OCI-LY3 (cell line): ENCODE results near the gene RTTN.

Experiments used
- H2AFZ ChIP-seq: fragments of 200-600, 300-600 bp; shearing (Covaris generic); 2 replicates; pipeline ENCODE4 v1.6.0; 2014; ENCODE audit warnings: antibody characterized with exemption, low read depth, low read length
- H3K27ac ChIP-seq: fragments of 200-600, 300-600 bp; sonication (generic); 2 replicates; pipeline ENCODE4 v1.5.1; 2014; ENCODE audit warnings: mild to moderate bottlenecking, low read length, moderate library complexity, mixed read lengths
- H3K27me3 ChIP-seq: fragments of 200-600, 300-600 bp; sonication (generic); 2 replicates; pipeline ENCODE4 v1.6.1; 2014; ENCODE audit warnings: low read depth, low read length, mixed read lengths
- H3K36me3 ChIP-seq: fragments of 200-600, 300-600 bp; sonication (generic); replicated peaks from 2 replicates; pipeline ENCODE3; 2014; ENCODE audit warnings: low read depth, low read length, mixed read lengths
- H3K4me1 ChIP-seq: fragments of 300-600, 200-600 bp; sonication (generic); 2 replicates; pipeline ENCODE4 v1.6.1; 2014; ENCODE audit warnings: low read length, mixed read lengths
- H3K4me2 ChIP-seq: fragments of 200-600, 300-600 bp; sonication (generic); 2 replicates; pipeline ENCODE4 v1.6.1; 2014; ENCODE audit warnings: low read length, mixed read lengths
- H3K4me3 ChIP-seq: fragments of 300-600, 200-600 bp; sonication (generic); 2 replicates; pipeline ENCODE4 v1.5.1; 2014; ENCODE audit warnings: antibody characterized with exemption, mild to moderate bottlenecking, low read length, moderate library complexity
- H3K79me2 ChIP-seq: fragments of 300-600, 200-600 bp; shearing (Covaris generic); 2 replicates; pipeline ENCODE4 v1.6.1; 2014; ENCODE audit warnings: mild to moderate bottlenecking, low read length, mixed read lengths
- H3K9ac ChIP-seq: fragments of 300-600, 200-600 bp; shearing (Covaris generic); 2 replicates; pipeline ENCODE4 v1.6.0; 2014; ENCODE audit warnings: mild to moderate bottlenecking, low read length, moderate library complexity
- H3K9me3 ChIP-seq: fragments of 200-600, 300-600 bp; shearing (Covaris generic); 2 replicates; pipeline ENCODE4 v1.6.1; 2014; ENCODE audit warnings: low read length, mixed read lengths; ENCODE audit not compliant: insufficient read depth
- H4K20me1 ChIP-seq: fragments of 200-600, 300-600 bp; sonication (generic); 2 replicates; pipeline ENCODE4 v1.6.1; 2016; ENCODE audit warnings: low read length, mixed read lengths; ENCODE audit not compliant: insufficient read depth
- CTCF ChIP-seq: fragments of 200-600, 300-600 bp; sonication (generic); IDR thresholded peaks from 2 replicates; pipeline ENCODE4 v1.5.1; 2014; ENCODE audit warnings: antibody characterized with exemption, low read length, low read depth
- EZH2phosphoT487 ChIP-seq: fragments of 200-600 bp; shearing (Covaris generic); IDR thresholded peaks from 2 replicates; pipeline ENCODE4 v1.6.1; 2018; ENCODE audit warnings: antibody characterized with exemption, mixed run types, low read depth

RTTN gene

GRCh38 chr18:69998523-69998987 is 206.9 kb downstream of the RTTN start:
- no peak overlapping the region for H3K9ac ChIP-seq
- no peak overlapping the region for H3K27ac ChIP-seq
- no peaks in the 10 kb centered on the region for H3K9me3 ChIP-seq
- H3K4me3 ChIP-seq: no peak overlapping the region
- no peaks in the 10 kb centered on the region for H3K79me2 ChIP-seq
- TF ChIP-seq EZH2phosphoT487: no peak
- TF ChIP-seq CTCF: no peak
- H3K27me3 ChIP-seq: no peaks in the 10 kb centered on the region
- peaks cover 69% of the 10 kb centered on the region for H3K36me3 ChIP-seq
- no peaks in the 10 kb centered on the region for H4K20me1 ChIP-seq
- no peak overlapping the region for H2AFZ ChIP-seq
- H3K4me2 ChIP-seq: no peak overlapping the region
- H3K4me1 ChIP-seq: no peaks in the 10 kb centered on the region

DNA sequence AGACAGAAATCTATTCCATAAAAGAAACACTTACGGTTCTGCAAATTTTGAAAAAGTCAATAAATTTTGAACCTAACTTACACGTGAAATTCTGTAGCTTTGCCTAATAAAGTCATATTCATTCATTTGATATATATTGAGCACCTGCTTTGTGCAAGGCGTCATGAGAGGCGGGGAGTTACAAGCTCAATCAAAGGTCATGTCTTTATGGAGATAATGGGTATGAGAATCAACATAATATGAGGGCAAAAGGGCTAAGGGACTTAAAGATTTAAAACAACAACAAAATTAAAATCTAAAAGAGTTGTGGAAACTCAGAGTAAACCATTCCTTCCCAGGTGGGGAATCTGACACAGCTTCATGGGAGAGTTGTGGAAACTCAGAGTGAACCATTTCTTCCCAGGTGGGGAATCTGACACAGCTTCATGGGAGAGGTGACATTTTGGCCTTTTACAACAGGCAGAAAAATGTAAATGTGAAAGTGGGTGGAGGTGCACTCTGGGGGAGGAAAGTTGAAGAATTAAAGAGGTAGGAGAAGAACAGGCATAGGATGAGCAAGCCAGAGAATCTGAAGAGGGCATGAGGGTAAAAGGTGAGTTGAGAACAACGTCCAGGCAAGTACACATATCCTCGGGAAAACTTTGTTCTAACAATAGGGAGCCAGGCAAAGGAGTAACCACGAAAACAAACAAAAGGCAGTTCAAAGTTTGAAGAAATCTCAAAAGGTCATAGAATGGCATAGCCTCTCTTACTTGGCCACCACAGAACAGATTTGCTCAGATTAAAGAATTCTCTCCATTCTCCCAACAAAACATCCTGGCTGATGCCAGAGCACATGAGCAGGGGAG is 208.3 kb downstream of the RTTN start:
- no peak overlapping the region for H3K4me2 ChIP-seq
- no peaks in the 10 kb centered on the region for H4K20me1 ChIP-seq
- no peaks in the 10 kb centered on the region for H3K9me3 ChIP-seq
- H3K79me2 ChIP-seq: no peaks in the 10 kb centered on the region
- no peak overlapping the region for H3K4me3 ChIP-seq
- no peak overlapping the region for H3K9ac ChIP-seq
- no peaks in the 10 kb centered on the region for H3K27me3 ChIP-seq
- peaks cover 77% of the 10 kb centered on the region for H3K36me3 ChIP-seq
- TF ChIP-seq CTCF (no peak), EZH2phosphoT487 (no peak)
- H3K4me1 ChIP-seq: no peaks in the 10 kb centered on the region
- H3K27ac ChIP-seq: no peak overlapping the region
- H2AFZ ChIP-seq: no peak overlapping the region

- Histone ChIP-seq H3K27me3 (no peaks in the 10 kb centered on the region), H3K27ac (no peak overlapping the region), H3K4me1 (no peaks in the 10 kb centered on the region), H3K4me3 (no peak overlapping the region), H3K79me2 (no peaks in the 10 kb centered on the region), H2AFZ (no peak overlapping the region), H3K9me3 (no peaks in the 10 kb centered on the region), H3K36me3 (peaks cover 80% of the 10 kb centered on the region), H3K9ac (no peak overlapping the region), H4K20me1 (no peaks in the 10 kb centered on the region), H3K4me2 (no peak overlapping the region)
- TF ChIP-seq EZH2phosphoT487: no peak
- no peak for TF ChIP-seq CTCF
Observed at GRCh38 chr18:69996417-69996816, 209.1 kb downstream of the RTTN start.

GRCh38 chr18:69995774-69996173 is 209.7 kb downstream of the RTTN start:
- no peak overlapping the region for H3K4me2 ChIP-seq
- H3K36me3 ChIP-seq: peaks cover 80% of the 10 kb centered on the region
- H3K79me2 ChIP-seq: no peaks in the 10 kb centered on the region
- no peaks in the 10 kb centered on the region for H3K27me3 ChIP-seq
- no peak overlapping the region for H2AFZ ChIP-seq
- H3K4me1 ChIP-seq: no peaks in the 10 kb centered on the region
- TF ChIP-seq EZH2phosphoT487: no peak
- no peak for TF ChIP-seq CTCF
- no peak overlapping the region for H3K9ac ChIP-seq
- H4K20me1 ChIP-seq: no peaks in the 10 kb centered on the region
- H3K4me3 ChIP-seq: no peak overlapping the region
- no peak overlapping the region for H3K27ac ChIP-seq
- H3K9me3 ChIP-seq: no peaks in the 10 kb centered on the region
